Activated CD4-positive, alpha-beta T cell treated with anti-CD3 and anti-CD28 coated beads, Interleukin-2, amount 10 ng/mL, durations not matched to agents 7 days and 5 days (primary cell): Measurements from ENCODE around the gene KCNA3. TPM values are rescaled to one million over a fixed set of nuclear protein-coding genes. Genes with fewer than 3 reads are reported as not detected.
"Not testable (repeated sequence)": the region's sequence is repeated elsewhere in the genome, so short reads cannot be mapped to it uniquely, and the experiment has no call there.

Experiments used
- CTCF ChIA-PET: fragments of 350-600 bp; sonication (Branson Sonifier 250); formaldehyde crosslinking; loops from one replicate; lab custom pipeline; 2021; ENCODE audit warnings: antibody characterized with exemption; lab: Charles Lee
- POLR2A ChIA-PET: fragments of 350-600 bp; sonication (Branson Sonifier 250); formaldehyde crosslinking; loops from one replicate; lab custom pipeline; 2021; ENCODE audit warnings: antibody characterized with exemption; lab: Charles Lee
- DNase-seq: peaks from one replicate; pipeline ENCODE4 v3.0.0-alpha.2; 2020
- H3K27ac Mint-ChIP-seq: one replicate; pipeline ENCODE4 v1.8.0; 2021; ENCODE audit warnings: mild to moderate bottlenecking, moderate library complexity, mixed read lengths
- H3K27me3 Mint-ChIP-seq: one replicate; pipeline ENCODE4 v1.8.0; 2021; ENCODE audit warnings: mixed read lengths
- H3K36me3 Mint-ChIP-seq: one replicate; pipeline ENCODE4 v1.8.0; 2021; ENCODE audit warnings: low read depth, mixed read lengths
- H3K4me1 Mint-ChIP-seq: one replicate; pipeline ENCODE4 v1.8.0; 2021; ENCODE audit warnings: mixed read lengths
- H3K4me3 Mint-ChIP-seq: one replicate; pipeline ENCODE4 v1.8.0; 2021; ENCODE audit warnings: mild to moderate bottlenecking, moderate library complexity, mixed read lengths
- H3K9me3 Mint-ChIP-seq: one replicate; pipeline ENCODE4 v1.8.0; 2021; ENCODE audit warnings: mixed read lengths
- total RNA-seq, 2 experiments: library from RNA; stranded (reverse); gene quantifications; one replicate each; pipeline ENCODE4 v1.2.3, GENCODE V29; 2021

The KCNA3 gene
- total RNA-seq, 2 experiments from 2014 or later: 67.0 to 73.3 TPM

DNA sequence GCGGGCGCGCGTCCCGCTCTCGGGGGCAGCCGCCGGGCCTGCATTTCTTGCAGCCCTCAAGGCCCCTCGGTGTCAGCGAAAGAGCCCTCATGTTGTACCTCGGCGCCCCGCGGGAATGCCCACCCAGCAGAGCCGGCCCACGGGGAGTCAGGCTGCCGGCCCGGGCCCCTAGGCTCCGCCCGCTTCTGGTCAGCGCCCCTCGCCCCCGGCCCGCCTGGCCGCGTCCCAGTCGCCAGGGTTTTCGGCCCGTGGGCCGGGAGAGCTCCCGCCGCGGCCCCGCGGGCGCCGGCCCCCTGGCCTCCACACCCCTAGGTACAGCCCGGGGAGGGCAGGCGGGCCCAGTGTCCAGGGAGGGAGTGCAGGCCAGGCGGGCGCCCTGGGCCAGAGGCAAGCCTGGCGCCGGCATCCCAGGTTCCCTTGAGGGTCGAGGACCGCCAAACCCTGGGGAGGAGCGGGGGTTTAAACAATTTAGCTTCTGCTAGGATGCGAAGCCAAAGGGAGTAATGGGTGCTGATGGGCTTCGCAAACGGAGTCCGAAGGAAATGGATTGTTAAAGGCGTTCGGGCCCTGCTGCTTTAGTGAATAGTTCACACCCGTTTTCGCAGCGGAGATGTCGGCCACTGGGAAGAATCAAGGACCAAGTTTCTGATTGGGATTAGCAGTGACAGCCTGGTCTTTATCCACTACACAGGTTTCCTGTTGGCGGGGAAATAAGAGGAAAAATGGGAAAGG lies 486 bp upstream of the KCNA3 start:
- ChIA-PET CTCF (interaction anchor here (1.0 to 3.6 kb wide), 6 partner anchors 8 to 90 kb away, joined by 3 to 10 read pairs (median 4); no protein-coding TSS in a partner anchor), POLR2A (no interaction called here)
- no peak for DNase-seq
- Mint-ChIP-seq H3K9me3 (no peaks in the 10 kb centered on the region), H3K4me3 (peak overlapping the region; percentile 68), H3K36me3 (peaks cover 47% of the 10 kb centered on the region), H3K27me3 (no peaks in the 10 kb centered on the region), H3K27ac (peak overlapping the region; percentile 73), H3K4me1 (peaks cover 27% of the 10 kb centered on the region)

DNA sequence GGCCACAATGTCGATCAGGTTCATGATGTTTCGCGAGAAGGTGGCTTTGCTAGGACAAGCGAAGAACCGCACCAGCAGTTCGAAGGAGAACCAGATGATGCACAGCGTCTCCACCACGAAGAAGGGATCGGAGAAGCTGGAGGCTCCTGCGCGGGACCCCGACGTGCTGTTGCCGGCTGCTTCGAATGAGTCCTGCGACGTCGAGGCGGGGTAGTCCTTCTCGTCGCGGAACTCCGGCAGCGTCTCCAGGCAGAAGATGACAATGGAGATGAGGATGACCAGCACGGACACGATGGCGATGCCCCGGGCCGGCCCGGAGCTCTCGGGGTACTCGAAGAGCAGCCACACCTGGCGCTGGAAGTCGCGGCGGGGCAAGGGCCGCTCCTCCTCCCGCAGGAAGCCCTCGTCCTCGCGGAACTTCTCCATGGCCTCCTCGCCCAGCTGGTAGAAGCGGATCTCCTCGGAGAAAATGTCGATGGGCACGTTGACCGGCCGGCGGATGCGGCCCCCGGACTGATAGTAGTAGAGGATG lies 869 bp downstream of the KCNA3 start:
- Mint-ChIP-seq H3K36me3 (peaks cover 49% of the 10 kb centered on the region), H3K27ac (peak overlapping the region; percentile 98)
- POLR2A ChIA-PET: no interaction called here

DNA sequence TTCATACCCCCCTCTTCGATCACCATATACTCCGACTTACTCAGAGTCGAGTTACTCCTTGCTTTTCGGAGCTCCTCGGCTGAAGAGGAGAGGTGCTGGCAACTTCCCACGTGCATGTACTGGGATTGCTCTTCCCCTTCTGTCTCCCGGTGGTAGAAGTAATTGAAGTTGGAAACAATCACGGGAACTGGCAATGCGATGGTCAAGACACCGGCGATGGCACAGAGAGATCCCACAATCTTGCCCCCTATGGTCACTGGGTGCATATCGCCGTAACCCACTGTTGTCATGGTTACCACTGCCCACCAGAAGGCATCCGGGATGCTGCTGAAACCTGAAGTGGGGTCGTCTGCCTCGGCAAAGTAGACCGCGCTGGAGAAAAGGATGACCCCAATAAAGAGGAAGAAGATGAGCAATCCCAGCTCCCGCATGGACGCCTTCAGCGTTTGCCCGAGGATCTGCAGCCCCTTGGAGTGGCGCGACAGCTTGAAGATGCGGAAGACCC lies 1.5 kb downstream of the KCNA3 start:
- peak; percentile 24 for DNase-seq
- Mint-ChIP-seq H3K4me1 (peaks cover 37% of the 10 kb centered on the region), H3K27me3 (no peaks in the 10 kb centered on the region), H3K27ac (peak overlapping the region; percentile 98), H3K4me3 (peak overlapping the region; percentile 95), H3K36me3 (peaks cover 50% of the 10 kb centered on the region), H3K9me3 (no peaks in the 10 kb centered on the region)
- ChIA-PET POLR2A (interaction anchor here (0.6 to 1.6 kb wide), 4 partner anchors 30 to 119 kb away, joined by 4 to 11 read pairs (median 5); no protein-coding TSS in a partner anchor), CTCF (interaction anchor here (0.7 to 3.6 kb wide), 8 partner anchors 11 to 779 kb away, joined by 3 to 10 read pairs (median 4); no protein-coding TSS in a partner anchor)

More for the DNA sequence above, 869 bp downstream of the KCNA3 start:
- no peaks in the 10 kb centered on the region for H3K9me3 Mint-ChIP-seq
- H3K4me1 Mint-ChIP-seq: peaks cover 33% of the 10 kb centered on the region
- DNase-seq: peak; percentile 17
- H3K4me3 Mint-ChIP-seq: peak overlapping the region; percentile 95
- H3K27me3 Mint-ChIP-seq: no peaks in the 10 kb centered on the region
- CTCF ChIA-PET: interaction anchor here (1.0 to 3.6 kb wide), 9 partner anchors 9 to 113 kb away, joined by 3 to 10 read pairs (median 4); no protein-coding TSS in a partner anchor

DNA sequence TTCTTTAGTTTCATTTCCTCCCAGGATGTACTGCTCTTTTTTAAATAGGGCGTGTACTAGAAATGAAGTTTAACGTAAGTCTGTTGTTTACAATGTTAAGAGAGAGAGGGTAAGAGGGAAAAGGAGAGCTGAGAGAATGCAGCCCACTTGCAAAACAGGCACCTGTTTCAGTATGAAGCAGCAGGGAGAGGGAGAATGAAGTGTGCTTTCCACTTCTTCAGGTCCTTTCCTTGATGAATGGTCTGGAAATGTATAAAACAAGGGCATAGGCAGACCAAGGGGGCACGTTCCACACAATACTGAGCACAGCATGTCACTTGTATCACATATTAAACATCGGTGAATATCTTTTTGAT lies 2.0 kb downstream of the KCNA3 start:
- no peaks in the 10 kb centered on the region for H3K9me3 Mint-ChIP-seq
- H3K4me1 Mint-ChIP-seq: peaks cover 40% of the 10 kb centered on the region
- H3K27ac Mint-ChIP-seq: peak overlapping the region; percentile 98
- H3K4me3 Mint-ChIP-seq: peak overlapping the region; percentile 95
- DNase-seq: peak; percentile 63
- CTCF ChIA-PET: interaction anchor here (0.7 to 3.6 kb wide), 4 partner anchors 28 to 780 kb away, joined by 3 to 10 read pairs (median 6); no protein-coding TSS in a partner anchor
- POLR2A ChIA-PET: interaction anchor here (0.6 to 1.6 kb wide), 5 partner anchors 30 to 118 kb away, joined by 4 to 11 read pairs (median 5); no protein-coding TSS in a partner anchor
- H3K27me3 Mint-ChIP-seq: no peaks in the 10 kb centered on the region
- H3K36me3 Mint-ChIP-seq: peaks cover 54% of the 10 kb centered on the region

DNA sequence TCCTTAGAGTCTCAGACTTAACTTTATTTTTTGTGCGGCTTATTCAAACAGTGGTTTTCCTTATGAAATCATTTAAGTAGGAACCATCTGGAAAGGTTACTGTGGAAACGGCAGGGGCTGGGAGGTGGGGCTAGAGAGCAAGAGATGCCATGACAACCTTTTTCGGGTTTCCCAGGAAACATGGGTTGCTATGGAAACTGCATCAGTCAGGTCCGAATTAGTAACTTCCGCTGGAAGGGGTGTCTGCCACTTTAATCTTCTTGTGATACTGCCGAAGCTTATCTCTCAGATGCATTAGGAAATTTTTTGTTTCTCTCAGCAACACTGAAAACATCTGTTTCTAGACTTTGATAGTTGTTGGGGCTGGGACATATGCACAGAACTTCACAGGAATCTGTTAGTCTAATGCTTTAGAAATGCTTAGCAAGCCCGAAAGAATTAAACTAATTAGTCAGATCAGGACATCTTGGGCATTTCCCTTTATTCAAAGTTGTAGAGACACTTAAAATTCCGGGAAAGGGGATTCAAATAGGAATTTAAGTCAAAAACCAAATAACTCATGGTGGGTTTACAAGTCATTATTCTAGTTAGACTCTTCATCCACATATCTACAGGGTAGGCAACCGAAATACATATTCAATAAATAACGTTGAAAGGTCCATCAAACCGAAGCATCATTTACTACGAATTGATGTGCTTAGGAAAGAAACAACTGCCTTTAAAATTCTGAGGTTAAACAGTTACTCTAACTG lies 2.6 kb downstream of the KCNA3 start:
- Mint-ChIP-seq H3K4me3 (peak overlapping the region; percentile 95), H3K27ac (peak overlapping the region; percentile 98), H3K36me3 (peaks cover 59% of the 10 kb centered on the region), H3K9me3 (no peaks in the 10 kb centered on the region), H3K27me3 (no peaks in the 10 kb centered on the region), H3K4me1 (peaks cover 44% of the 10 kb centered on the region)
- ChIA-PET POLR2A (interaction anchor here (0.6 to 1.6 kb wide), 4 partner anchors 40 to 118 kb away, joined by 5 to 11 read pairs (median 7); no protein-coding TSS in a partner anchor), CTCF (interaction anchor here (2.8 to 3.6 kb wide), 2 partner anchors 53 to 93 kb away, joined by 10 to 14 read pairs; no protein-coding TSS in a partner anchor)
- peak; percentile 91 for DNase-seq

DNA sequence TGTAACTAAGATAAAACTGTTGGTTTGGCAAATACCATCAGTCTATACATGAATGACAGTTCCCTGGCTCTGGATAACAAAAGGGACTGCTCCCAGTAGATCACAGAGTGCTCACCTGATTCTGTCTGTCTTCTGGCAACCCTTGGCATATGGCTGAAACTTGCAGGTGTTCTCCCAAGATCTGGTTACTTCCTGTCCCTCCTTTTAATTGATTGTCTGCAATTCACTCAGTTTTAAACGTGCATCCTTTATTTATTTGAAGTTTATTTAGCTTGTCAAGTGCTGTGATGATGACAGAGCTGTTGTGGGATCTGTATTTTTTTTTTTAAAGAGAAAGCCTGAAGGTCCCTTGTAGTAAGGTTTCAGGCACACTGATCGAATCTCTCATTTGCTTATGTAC lies 3.4 kb downstream of the KCNA3 start:
- CTCF ChIA-PET: interaction anchor here (0.6 to 2.8 kb wide), 2 partner anchors 52 to 77 kb away, joined by 5 to 14 read pairs; no protein-coding TSS in a partner anchor
- H3K27me3 Mint-ChIP-seq: no peaks in the 10 kb centered on the region
- POLR2A ChIA-PET: interaction anchor here (1.3 kb wide), 1 partner anchor 39 kb away, joined by 9 read pairs; no protein-coding TSS in a partner anchor
- DNase-seq: peak; percentile 36
- peak overlapping the region; percentile 98 for H3K27ac Mint-ChIP-seq
- peak overlapping the region; percentile 95 for H3K4me3 Mint-ChIP-seq
- no peaks in the 10 kb centered on the region for H3K9me3 Mint-ChIP-seq
- H3K4me1 Mint-ChIP-seq: peaks cover 43% of the 10 kb centered on the region
- peaks cover 61% of the 10 kb centered on the region for H3K36me3 Mint-ChIP-seq

DNA sequence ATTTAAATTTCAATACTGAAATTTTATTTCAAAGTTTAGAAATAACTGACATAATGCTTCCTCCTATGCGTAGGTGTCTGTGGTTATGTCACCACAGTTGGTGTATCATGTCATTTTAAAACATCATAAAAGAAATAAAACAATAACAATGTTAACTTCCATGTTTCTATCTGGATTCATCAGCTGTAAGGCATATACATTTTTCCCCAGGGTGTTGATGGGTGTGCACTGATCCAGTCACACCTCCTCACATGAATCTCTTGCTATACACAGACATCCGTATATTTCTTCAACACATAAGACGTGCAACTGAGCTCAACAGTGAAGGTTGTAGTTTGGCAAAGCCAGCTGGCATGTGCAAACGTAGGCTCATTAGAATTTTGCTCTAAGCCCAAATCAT lies 6.2 kb downstream of the KCNA3 start:
- CTCF ChIA-PET: interaction anchor here (0.6 to 1.8 kb wide), 4 partner anchors 8 to 389 kb away, joined by 3 to 7 read pairs (median 4); no protein-coding TSS in a partner anchor
- H3K27me3 Mint-ChIP-seq: no peaks in the 10 kb centered on the region
- H3K27ac Mint-ChIP-seq: peak overlapping the region; percentile 87
- peak overlapping the region; percentile 95 for H3K4me3 Mint-ChIP-seq
- H3K4me1 Mint-ChIP-seq: peaks cover 33% of the 10 kb centered on the region
- H3K36me3 Mint-ChIP-seq: peaks cover 54% of the 10 kb centered on the region
- H3K9me3 Mint-ChIP-seq: no peaks in the 10 kb centered on the region
- POLR2A ChIA-PET: interaction anchor here (0.8 kb wide), 1 partner anchor 49 kb away, joined by 3 read pairs; no protein-coding TSS in a partner anchor
- no peak for DNase-seq

DNA sequence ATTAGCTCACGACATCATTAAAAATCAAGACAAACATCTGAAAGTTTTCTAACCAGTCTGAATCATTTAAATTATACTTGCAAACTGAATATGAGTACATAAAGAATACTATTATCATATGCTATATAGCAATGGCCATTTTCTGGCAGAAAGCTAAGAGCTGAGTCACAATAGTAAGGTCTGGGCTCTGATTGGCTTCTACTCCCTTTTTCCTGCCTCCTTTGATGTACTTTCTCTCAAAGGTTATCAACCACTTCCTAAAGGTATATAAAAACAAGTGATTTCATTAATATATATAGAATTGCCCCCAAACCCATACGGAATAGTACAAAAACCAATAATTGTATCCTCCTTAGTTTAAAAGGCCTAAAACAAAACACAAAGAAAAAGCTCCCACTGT lies 7.0 kb downstream of the KCNA3 start:
- CTCF ChIA-PET: interaction anchor here (1.8 kb wide), 1 partner anchor 20 kb away, joined by 7 read pairs; no protein-coding TSS in a partner anchor
- peaks cover 54% of the 10 kb centered on the region for H3K36me3 Mint-ChIP-seq
- DNase-seq: no peak
- peak overlapping the region; percentile 84 for H3K27ac Mint-ChIP-seq
- H3K4me1 Mint-ChIP-seq: peaks cover 39% of the 10 kb centered on the region
- H3K9me3 Mint-ChIP-seq: no peaks in the 10 kb centered on the region
- peak overlapping the region; percentile 57 for H3K4me3 Mint-ChIP-seq
- POLR2A ChIA-PET: no interaction called here
- no peaks in the 10 kb centered on the region for H3K27me3 Mint-ChIP-seq

DNA sequence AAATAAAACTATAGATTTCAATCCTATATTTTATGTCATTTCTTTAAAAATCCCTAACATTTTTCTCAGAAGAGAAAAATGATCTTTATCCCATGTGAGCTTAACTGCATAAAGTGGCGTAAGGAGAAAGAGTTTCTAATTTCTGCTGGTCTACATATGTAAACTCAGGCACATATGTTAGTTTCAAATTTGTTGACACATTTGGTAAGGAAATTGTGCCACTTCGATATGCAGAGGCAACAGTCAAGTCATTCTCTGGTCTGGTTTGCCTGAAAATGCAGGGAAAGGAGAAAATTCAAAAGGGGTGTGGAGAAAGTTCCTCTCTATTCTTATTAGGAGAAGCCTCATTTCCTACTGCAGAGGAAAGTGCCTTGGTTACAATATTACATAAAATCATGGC lies 11.5 kb downstream of the KCNA3 start:
- Mint-ChIP-seq H3K27me3 (no peaks in the 10 kb centered on the region), H3K4me3 (no peak overlapping the region), H3K36me3 (peaks cover 50% of the 10 kb centered on the region), H3K27ac (no peak overlapping the region), H3K4me1 (peaks cover 36% of the 10 kb centered on the region), H3K9me3 (peaks cover 2% of the 10 kb centered on the region)
- DNase-seq: no peak
- POLR2A ChIA-PET: no interaction called here
- CTCF ChIA-PET: interaction anchor here (1.1 to 2.5 kb wide), 5 partner anchors 10 to 51 kb away, joined by 3 to 11 read pairs (median 5); no protein-coding TSS in a partner anchor

DNA sequence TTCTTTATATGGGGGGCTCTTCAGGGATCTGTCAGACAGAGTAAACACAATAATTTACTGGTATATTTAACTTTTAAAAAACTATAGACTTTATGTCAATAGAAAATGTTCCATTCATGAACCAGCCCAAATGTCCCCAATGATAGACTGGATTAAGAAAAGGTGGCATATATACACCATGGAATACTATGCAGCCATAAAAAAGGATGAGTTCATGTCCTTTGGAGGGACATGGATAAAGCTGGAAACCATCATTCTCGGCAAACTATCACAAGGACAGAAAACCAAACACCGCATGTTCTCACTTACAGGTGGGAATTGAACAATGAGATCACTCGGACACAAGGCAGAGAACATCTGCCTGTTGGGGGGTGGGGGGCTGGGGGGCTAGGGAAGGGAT lies 15.2 kb downstream of the KCNA3 start:
- peaks cover 60% of the 10 kb centered on the region for H3K36me3 Mint-ChIP-seq
- H3K4me1 Mint-ChIP-seq: peaks cover 38% of the 10 kb centered on the region
- H3K27ac Mint-ChIP-seq, DNase-seq, POLR2A ChIA-PET, CTCF ChIA-PET, H3K9me3 Mint-ChIP-seq, H3K4me3 Mint-ChIP-seq, H3K27me3 Mint-ChIP-seq: not testable (repeated sequence)

DNA sequence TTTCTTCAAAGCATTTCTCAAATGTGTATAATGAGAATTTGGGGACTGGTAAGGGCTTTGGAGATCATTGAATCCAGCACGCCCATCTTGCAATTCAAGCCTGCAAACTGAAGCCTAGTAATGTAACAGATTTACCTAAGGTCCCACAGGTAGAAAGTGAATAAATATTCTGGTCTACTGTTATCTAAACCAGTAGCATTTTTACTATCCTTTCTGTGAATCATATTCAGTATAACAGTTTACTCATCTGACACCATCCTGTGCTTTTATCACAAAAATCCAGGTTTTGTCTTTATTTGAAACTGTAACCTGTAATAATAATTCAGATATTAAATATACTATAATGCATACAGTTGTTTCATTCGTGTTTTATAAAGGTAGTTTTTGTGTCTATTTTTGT lies 17.4 kb downstream of the KCNA3 start:
- Mint-ChIP-seq H3K27ac (no peak overlapping the region), H3K4me3 (no peak overlapping the region), H3K4me1 (peaks cover 38% of the 10 kb centered on the region), H3K36me3 (peaks cover 60% of the 10 kb centered on the region), H3K27me3 (no peaks in the 10 kb centered on the region), H3K9me3 (peaks cover 2% of the 10 kb centered on the region)
- no peak for DNase-seq
- ChIA-PET POLR2A (no interaction called here), CTCF (interaction anchor here (0.9 to 1.5 kb wide), 4 partner anchors 9 to 25 kb away, joined by 3 to 4 read pairs (median 4); no protein-coding TSS in a partner anchor)

DNA sequence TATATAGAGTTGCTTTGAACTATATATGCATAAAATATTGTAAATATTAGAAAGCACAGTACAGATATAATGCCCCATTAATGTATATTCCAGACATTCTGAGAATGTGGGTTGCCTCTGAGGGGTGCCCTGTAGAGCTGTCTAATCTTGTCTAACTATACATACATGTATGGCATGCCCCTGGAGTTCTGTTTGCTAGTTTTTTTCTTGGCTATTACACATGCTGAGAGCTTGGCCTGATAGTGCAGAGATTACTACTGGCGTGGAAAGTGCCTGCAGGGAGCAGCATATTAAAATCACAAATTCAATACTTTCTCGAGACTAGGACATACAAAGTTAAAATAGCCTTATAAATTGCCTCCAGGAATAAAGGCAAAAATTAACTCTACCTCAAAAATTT lies 24.1 kb downstream of the KCNA3 start:
- Mint-ChIP-seq H3K27me3 (no peaks in the 10 kb centered on the region), H3K9me3 (no peaks in the 10 kb centered on the region), H3K4me3 (no peak overlapping the region), H3K27ac (no peak overlapping the region), H3K36me3 (peaks cover 23% of the 10 kb centered on the region), H3K4me1 (peaks cover 23% of the 10 kb centered on the region)
- ChIA-PET POLR2A (no interaction called here), CTCF (interaction anchor here (1.3 to 10.6 kb wide), 2 partner anchors 17 to 23 kb away, joined by 4 to 141 read pairs; no protein-coding TSS in a partner anchor)
- no peak for DNase-seq
